Astrocyte of the cerebellum (primary cell): ENCODE measurements around the gene FBXW5.

ENCODE experiments used
- DNase-seq: peaks from one replicate; pipeline ENCODE4 v3.0.0-alpha.2; 2011; ENCODE audit warnings: low read depth
- H3K4me3 ChIP-seq: 2 replicates; pipeline ENCODE4 v1.5.1; 2011; ENCODE audit warnings: mild to moderate bottlenecking, low read depth, low read length, moderate library complexity
- CTCF ChIP-seq: IDR thresholded peaks from 2 replicates; pipeline ENCODE4 v1.5.1; 2012; ENCODE audit warnings: low read length, low read depth, moderate library complexity, mild to moderate bottlenecking; ENCODE audit errors: missing control alignments
- in situ Hi-C: cut with HindIII; loops from 2 replicates; pipeline ENCODE4 v1.10.0; 2017; ENCODE audit warnings: low sequenced_read_pairs

FBXW5 gene

GRCh38 chr9:136977649-136978072, 33.1 kb upstream of the FBXW5 start:
- in situ Hi-C loops: no loop called here
- DNase-seq: no peak
- peak overlapping the region; percentile 40 for H3K4me3 ChIP-seq
- no peak for TF ChIP-seq CTCF

GRCh38 chr9:136977223-136977622, 32.7 kb upstream of the FBXW5 start, which contains the start of gene PTGDS:
Gene PTGDS (plus strand): TSS chr9:136977504. CDS start chr9:136977579, 75 bp downstream.
- peak within 1 kb of the TSS; percentile 40 for H3K4me3 ChIP-seq
- TF ChIP-seq CTCF: no peak
- no peak for DNase-seq
- in situ Hi-C loops: no loop called here

- peak; percentile 39 for TF ChIP-seq CTCF
- H3K4me3 ChIP-seq: no peak overlapping the region
- DNase-seq: peak; percentile 15
- in situ Hi-C loops: no loop called here
Measured at GRCh38 chr9:136975644-136976043, 31.1 kb upstream of the FBXW5 start.

- no peak for DNase-seq
- no peak for TF ChIP-seq CTCF
- in situ Hi-C loops: no loop called here
- H3K4me3 ChIP-seq: no peak overlapping the region
Measured at GRCh38 chr9:136974817-136975535, 30.4 kb upstream of the FBXW5 start.

GRCh38 chr9:136973618-136974617, 29.4 kb upstream of the FBXW5 start:
- no peak for DNase-seq
- in situ Hi-C loops: no loop called here
- no peak for TF ChIP-seq CTCF
- H3K4me3 ChIP-seq: no peak overlapping the region

GRCh38 chr9:136972743-136973142, 28.2 kb upstream of the FBXW5 start:
- TF ChIP-seq CTCF: no peak
- H3K4me3 ChIP-seq: no peak overlapping the region
- DNase-seq: no peak
- in situ Hi-C loops: no loop called here
